LNCaP clone FGC (cell line): ENCODE results near the gene RALB.

Source experiments
- DNase-seq: peaks from one replicate; pipeline ENCODE4 v3.0.0-alpha.2; 2011; ENCODE audit warnings: low read depth
- H3K4me3 ChIP-seq: 2 replicates; pipeline ENCODE4 v1.5.1; 2011; ENCODE audit warnings: mild to moderate bottlenecking, low read depth, low read length, control low read depth
- CTCF ChIP-seq: IDR thresholded peaks from 2 replicates; pipeline ENCODE4 v1.5.1; 2012; ENCODE audit warnings: mild to moderate bottlenecking; ENCODE audit not compliant: control insufficient read depth, insufficient read depth; ENCODE audit errors: extremely low read depth

Gene RALB

GRCh38 chr2:120293096-120294007 is 40.7 kb downstream of the RALB start:
- H3K4me3 ChIP-seq = no peak overlapping the region
- no peak for TF ChIP-seq CTCF
- DNase-seq = no peak

- no peak for TF ChIP-seq CTCF
- H3K4me3 ChIP-seq = no peak overlapping the region
- no peak for DNase-seq
Observed at GRCh38 chr2:120294008-120294340, 41.3 kb downstream of the RALB start.

- H3K4me3 ChIP-seq = no peak overlapping the region
- DNase-seq = no peak
- TF ChIP-seq CTCF = no peak
Observed at GRCh38 chr2:120298173-120298835, 45.7 kb downstream of the RALB start.

- TF ChIP-seq CTCF = no peak
- H3K4me3 ChIP-seq = no peak overlapping the region
- no peak for DNase-seq
Observed at GRCh38 chr2:120299004-120299403, 46.4 kb downstream of the RALB start.

GRCh38 chr2:120299561-120299960 is 46.9 kb downstream of the RALB start:
- DNase-seq = no peak
- no peak overlapping the region for H3K4me3 ChIP-seq
- no peak for TF ChIP-seq CTCF

GRCh38 chr2:120300385-120300784 is 47.7 kb downstream of the RALB start:
- H3K4me3 ChIP-seq = no peak overlapping the region
- DNase-seq = no peak
- TF ChIP-seq CTCF = no peak

GRCh38 chr2:120301284-120301683 is 48.6 kb downstream of the RALB start:
- no peak overlapping the region for H3K4me3 ChIP-seq
- DNase-seq = no peak
- no peak for TF ChIP-seq CTCF
